ENCODE measurements around the gene CDKAL1.

GRCh38 chr6:20564777-20565176 is 30.5 kb downstream of the CDKAL1 start:
- TF ChIP-seq CTCF (IDR thresholded peaks at IDR 0.05; ENCODE audit: low read depth, low read length) (no peak), EZH2phosphoT487 (IDR thresholded peaks at IDR 0.05; ENCODE audit: low read depth) (no peak)
